Limb (tissue), 2 donors: Measurements from ENCODE around the gene VGLL4.
"Not testable (repeated sequence)": the region's sequence is repeated elsewhere in the genome, so short reads cannot be mapped to it uniquely, and the experiment has no call there.

Experiments used
- DNase-seq, 2 donors: peaks; one replicate each; pipeline ENCODE4 v3.0.0-alpha.2; 2016; ENCODE audit errors: extremely low spot score in 2 of 2

Gene VGLL4

GRCh38 chr3:11536132-11536935, 107.4 kb downstream of the VGLL4 start:
- no peak for DNase-seq

GRCh38 chr3:11535243-11535960, 108.3 kb downstream of the VGLL4 start:
- DNase-seq = no peak

- no peak for DNase-seq
Observed at GRCh38 chr3:11534793-11535101, 109.0 kb downstream of the VGLL4 start.

DNA sequence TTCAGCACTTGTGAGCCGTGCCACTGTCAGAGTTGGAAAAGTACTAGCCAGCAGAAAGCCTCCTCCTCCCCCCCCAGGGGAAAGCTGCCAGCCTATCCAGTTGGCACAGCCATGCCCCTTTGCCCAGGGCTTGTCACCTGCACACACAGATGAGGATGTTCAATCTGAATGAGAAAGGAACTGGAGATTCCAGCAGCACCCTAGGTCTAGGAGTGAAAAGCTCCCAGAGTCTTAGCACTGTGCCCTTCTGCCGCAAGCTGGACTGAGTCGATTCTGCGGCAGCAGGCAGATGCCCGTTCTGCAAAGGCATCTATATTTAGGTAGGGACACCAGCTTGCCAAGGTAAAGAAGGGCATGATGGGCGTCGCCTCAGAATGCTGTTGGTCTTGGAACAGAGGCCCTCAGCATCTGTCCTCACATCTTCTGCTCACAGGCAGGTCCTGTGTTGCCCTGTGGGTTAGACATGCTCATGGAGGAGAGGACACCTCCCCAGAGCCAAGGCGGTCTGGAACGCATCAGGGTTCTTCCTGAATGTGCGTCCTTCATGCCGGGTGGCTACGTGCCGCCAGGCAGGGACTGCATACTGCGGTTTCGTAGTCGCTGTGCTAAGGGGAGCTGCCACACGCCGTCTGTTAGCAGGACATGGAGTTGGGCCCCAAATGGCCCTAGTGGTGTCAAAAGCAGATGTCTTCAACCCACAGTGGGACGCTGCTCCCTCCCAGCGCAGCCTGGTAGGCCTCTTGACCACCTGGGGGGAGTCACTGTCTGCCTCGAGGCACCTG, 109.5 kb downstream of the VGLL4 start:
- DNase-seq = no peak

DNA sequence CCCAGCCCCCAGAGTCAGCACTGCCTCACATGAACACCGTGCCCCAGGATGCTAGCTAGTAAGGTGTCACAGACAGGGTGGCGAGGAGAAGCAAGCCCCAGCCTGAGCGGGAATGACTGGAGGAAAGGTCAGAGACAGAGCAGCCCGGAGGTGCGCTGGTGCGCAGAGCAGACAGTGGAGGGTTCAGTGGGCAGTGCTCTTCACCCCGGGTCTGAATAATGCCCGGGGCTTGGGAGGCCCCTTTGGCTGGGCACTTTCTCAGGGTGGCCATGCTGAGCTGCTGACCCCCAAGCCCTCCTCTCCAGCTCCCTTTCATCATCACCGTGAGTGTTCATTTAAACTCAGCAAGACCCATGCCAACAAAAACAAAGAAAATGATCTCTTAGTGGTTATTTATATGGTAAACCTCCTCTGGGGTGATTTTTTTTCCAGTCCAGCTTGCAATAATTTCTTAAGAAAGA, 110.8 kb downstream of the VGLL4 start:
- no peak for DNase-seq

- DNase-seq = peak in 1 of 2 donors; percentile 69
Observed at GRCh38 chr3:11530153-11530721, 113.5 kb downstream of the VGLL4 start.

GRCh38 chr3:11529281-11529680, 114.4 kb downstream of the VGLL4 start:
- no peak for DNase-seq

GRCh38 chr3:11526121-11526520, 117.6 kb downstream of the VGLL4 start:
- not testable (repeated sequence) for DNase-seq

DNA sequence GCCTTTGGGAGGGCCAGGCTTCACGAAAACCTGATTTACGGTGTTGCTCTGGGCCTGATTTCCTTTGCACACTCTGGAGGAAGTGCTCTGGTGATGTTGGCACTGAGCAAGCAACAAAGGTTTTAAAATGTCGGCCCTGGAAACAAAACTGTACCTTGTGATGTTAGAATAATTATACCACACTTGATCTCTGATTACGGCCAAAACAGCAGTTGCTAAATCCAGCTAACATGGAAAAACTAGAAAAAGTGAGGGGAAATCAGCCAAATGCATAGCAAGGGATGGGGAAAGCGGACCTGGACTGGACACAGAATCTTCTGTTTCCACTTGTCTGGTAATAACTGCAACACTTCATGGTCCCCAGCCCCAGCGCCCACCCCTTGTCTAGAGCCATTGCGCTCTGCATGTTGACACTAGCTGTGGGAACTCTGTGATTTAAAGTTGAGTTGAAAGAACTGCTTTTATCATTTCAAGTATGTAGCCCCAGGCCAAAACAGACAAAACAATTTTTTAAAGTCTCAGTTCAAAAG, 120.1 kb downstream of the VGLL4 start:
- DNase-seq = peak; percentile 73 to 75

DNA sequence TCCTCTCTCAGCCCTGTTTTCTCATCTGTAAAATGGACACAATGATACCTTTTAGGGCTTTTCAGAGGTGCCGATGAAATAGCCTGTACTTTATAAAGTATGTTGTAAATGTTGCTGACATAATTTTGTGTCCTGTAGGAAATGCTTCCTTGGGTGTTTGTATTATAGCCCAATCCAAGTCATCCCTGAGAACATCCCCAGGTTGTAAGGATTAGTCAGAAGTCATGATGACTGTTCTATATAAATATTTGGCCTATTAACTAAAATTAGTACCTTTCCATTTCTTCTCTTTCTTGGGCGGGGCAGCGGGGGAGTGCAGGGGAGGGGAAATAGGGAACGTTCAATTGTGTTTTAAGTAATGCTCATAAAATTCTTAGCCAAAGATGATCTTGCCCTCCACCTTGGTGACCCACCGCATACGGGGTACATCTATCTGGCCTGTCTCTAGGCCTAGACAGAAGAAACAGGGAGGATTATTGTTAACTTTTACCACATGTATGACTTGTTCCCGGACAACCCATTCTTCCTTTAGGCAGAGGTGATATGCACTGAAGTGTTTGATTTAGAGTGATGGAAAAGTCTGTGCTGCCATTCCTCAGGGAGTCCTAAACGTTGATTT, 120.7 kb downstream of the VGLL4 start:
- DNase-seq = no peak

DNA sequence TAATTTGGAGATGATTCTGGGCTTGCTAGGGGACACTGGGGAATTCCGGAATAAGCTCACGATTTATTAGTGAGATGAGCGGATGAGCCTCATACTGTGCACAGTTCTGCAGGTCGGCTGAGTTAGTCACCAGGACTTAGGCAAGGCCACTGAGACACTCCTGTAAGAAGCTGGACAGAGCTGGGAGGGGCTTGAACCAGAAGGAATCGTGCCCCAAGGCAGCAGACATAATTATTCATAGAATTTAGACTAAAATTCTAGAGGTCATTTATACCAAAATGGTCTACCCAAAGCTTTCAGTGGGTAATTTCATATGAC, 121.4 kb downstream of the VGLL4 start:
- DNase-seq = no peak

GRCh38 chr3:11521167-11521566, 122.5 kb downstream of the VGLL4 start:
- DNase-seq = no peak

DNA sequence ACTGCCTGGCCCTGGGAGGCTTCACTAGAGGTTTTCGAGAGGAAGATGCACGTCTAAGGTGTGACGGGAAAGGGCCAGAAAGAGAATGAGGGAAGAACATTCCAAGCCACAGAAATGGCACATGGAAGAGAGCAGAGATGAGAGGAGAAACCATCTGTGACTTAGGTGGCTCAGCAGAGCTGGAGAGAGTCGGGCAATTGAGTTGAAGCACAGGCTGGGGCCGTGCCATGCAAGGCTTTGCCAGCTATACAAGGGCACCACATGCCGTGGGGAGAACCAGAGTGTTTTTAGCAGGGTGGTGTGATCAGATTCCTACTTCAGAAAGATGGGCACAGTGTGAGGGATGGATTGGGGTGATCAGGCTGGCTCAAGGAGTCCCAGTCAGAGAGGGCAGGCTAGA, 126.1 kb downstream of the VGLL4 start:
- DNase-seq = no peak

DNA sequence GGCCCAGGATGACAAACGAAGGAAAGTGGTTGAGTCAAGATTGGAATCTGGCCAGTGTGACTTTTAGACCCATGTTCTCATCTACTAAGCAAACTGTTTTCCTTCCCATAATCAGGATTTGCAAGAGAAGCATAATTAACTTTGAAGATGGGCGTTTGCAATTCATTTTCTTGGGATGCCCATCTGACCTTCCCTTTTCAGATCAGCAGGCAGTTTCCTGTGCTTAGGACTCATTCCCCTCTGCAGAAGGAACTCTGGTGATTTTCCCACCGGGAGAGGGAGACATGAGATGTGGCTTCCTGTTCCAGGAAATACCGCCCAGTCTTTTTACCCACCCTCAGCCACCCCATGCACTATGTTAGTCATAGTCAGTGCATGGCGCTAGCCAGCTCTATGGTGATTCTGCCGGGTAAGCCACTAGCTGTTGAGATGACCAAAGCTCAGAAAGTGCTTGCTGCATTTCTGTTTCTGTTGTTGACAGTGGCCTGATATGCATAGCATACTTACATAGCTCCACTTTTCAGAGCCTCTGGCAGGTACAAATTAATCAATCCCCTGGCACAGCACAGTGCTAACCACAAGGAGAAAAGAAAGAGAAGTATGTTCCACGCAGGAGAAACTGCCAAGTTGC, 129.4 kb downstream of the VGLL4 start:
- DNase-seq = no peak

DNA sequence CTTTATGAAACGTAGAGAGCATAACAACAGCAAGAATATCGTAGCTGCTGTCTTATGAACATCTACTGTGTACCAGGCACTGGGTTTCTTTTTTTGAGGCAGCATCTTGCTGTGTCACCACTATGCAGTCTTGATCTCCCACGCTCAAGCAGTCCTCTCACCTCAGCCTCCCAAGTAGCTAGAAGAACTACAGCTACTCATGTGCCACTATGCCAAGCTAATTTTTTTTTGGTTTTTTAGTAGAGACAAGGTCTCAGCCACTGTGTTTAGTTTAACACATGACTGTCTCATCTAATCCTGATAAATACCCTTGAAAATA, 129.9 kb downstream of the VGLL4 start:
- no peak for DNase-seq

- DNase-seq = not testable (repeated sequence)
Observed at GRCh38 chr3:11513125-11513816, 130.4 kb downstream of the VGLL4 start.

DNA sequence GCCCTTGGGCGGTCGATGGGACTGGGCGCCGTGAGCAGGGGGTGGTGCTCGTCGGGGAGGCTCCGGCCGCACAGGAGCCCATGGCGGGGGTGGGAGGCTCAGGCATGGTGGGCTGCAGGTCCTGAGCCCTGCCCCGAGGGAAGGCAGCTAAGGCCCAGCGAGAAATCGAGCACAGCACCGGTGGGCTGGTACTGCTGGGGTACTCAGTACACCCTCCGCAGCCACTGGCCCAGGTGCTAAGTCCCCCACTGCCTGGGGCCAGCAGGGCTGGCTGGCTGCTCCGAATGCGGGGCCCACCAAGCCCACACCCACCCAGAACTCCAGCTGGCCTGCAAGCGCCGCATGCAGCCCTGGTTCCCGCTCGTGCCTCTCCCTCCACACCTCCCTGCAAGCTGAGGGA, 132.1 kb downstream of the VGLL4 start:
- DNase-seq = not testable (repeated sequence)

DNA sequence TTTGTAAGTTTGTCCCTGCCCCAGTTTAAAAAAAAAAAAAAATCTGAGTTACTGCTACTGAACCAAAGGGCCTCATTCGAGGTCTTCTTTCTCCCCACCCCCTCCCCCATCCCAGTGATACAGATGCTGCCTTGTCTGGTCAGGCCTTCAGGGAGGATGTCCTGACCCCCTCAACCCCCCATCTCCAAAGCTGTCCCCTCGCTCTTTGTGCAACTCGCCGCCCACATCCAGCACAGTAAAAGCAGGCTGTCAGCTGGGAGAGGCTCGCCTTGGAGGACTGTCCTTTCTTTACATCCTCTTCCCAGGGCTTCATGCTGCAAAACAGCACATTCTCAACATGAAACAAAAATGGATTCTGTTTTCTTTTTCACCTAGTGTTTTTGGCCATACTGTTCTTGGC, 133.4 kb downstream of the VGLL4 start:
- DNase-seq = no peak

GRCh38 chr3:11510001-11510340, 133.7 kb downstream of the VGLL4 start:
- DNase-seq = no peak

DNA sequence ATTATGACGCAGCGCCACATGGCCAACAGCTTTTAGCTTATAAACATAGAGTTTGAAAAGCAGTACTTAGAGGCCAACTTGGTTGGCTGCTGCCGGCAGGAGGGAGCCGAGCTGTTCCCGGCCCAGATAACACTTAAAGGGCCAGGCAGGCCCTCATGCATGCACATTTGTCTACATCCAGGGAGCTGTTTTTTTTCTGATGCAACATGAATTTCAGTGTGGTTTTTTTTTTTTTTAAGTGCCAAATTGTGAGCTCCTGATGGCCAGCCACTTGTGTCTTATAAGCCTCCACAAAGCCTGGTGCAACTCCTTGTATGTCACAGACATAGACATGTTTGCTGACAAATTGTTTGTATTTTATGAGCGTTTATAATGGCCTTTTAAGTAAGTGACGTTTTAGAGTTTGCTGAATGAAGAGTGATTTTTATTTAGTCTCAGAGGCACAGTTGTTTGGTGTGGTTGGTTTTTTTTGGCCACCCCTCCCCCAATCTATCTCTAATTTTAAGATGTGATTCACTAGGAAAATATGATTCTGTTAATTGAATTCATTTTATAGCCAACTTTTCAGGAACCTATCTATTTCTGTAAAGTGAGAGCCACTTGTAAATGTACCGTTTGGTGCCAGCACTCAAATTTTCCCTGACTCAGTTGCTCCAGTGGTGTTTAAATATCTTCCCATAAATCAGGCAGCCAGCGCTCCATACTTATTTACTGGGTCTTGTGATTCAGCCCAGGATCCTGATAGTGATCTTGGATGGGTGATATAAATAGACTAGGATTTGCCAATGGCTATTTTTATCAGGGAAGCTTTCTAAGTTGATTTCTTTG, 134.3 kb downstream of the VGLL4 start:
- peak in 1 of 2 donors; percentile 75 for DNase-seq
